Stimulated activated CD4-positive, alpha-beta T cell treated with anti-CD3 and anti-CD28 coated beads, Interleukin-12 subunit alpha, Interleukin-12 subunit beta, amount 100 ng/mL, for 48 hours (primary cell): ENCODE data around the gene MATN1.
"Not testable (repeated sequence)": the region's sequence is repeated elsewhere in the genome, so short reads cannot be mapped to it uniquely, and the experiment has no call there.

Experiments
- DNase-seq, 3 donors: peaks; one replicate each; pipeline ENCODE4 v3.0.0-alpha.2; 2020; ENCODE audit warnings: low read depth in 2 of 3, low spot score in 1 of 3

MATN1 gene

GRCh38 chr1:30700528-30701257, 22.7 kb downstream of the MATN1 start:
- DNase-seq: no peak

GRCh38 chr1:30699762-30700161, 23.6 kb downstream of the MATN1 start:
- no peak for DNase-seq

GRCh38 chr1:30698401-30698981, 24.9 kb downstream of the MATN1 start:
- DNase-seq: no peak

GRCh38 chr1:30697571-30698376, 25.6 kb downstream of the MATN1 start:
- no peak for DNase-seq

- no peak for DNase-seq
Measured at GRCh38 chr1:30696831-30697230, 26.6 kb downstream of the MATN1 start.

- no peak for DNase-seq
Measured at GRCh38 chr1:30695439-30695841, 27.9 kb downstream of the MATN1 start.

GRCh38 chr1:30694280-30695175, 28.9 kb downstream of the MATN1 start:
- no peak for DNase-seq

GRCh38 chr1:30693822-30694221, 29.6 kb downstream of the MATN1 start:
- DNase-seq: no peak

GRCh38 chr1:30693366-30693765, 30.0 kb downstream of the MATN1 start:
- DNase-seq: no peak

GRCh38 chr1:30692948-30693301, 30.5 kb downstream of the MATN1 start:
- DNase-seq: no peak

GRCh38 chr1:30692201-30692947, 31.0 kb downstream of the MATN1 start:
- no peak for DNase-seq

- no peak for DNase-seq
Measured at GRCh38 chr1:30691480-30691879, 31.9 kb downstream of the MATN1 start.

- DNase-seq: no peak
Measured at GRCh38 chr1:30689901-30690645, 33.3 kb downstream of the MATN1 start.

- DNase-seq: no peak
Measured at GRCh38 chr1:30688920-30689794, 34.2 kb downstream of the MATN1 start.

- not testable (repeated sequence) for DNase-seq
Measured at GRCh38 chr1:30688516-30688915, 34.9 kb downstream of the MATN1 start.

- DNase-seq: no peak
Measured at GRCh38 chr1:30687886-30688285, 35.5 kb downstream of the MATN1 start.

- DNase-seq: no peak
Measured at GRCh38 chr1:30686236-30686935, 37.0 kb downstream of the MATN1 start.

GRCh38 chr1:30685796-30686165, 37.6 kb downstream of the MATN1 start:
- DNase-seq: no peak
